Lower lobe of right lung (tissue), 2 donors: Measurements from ENCODE around the gene UBB. TPM values are rescaled to one million over a fixed set of nuclear protein-coding genes. Genes with fewer than 3 reads are reported as not detected.
A peak's percentile ranks its signal among the peaks of the same experiment; 100 is the strongest.

ENCODE experiments used
- ATAC-seq, 2 donors: fragments of 200-7000 bp; cut with Tn5 transposase; one replicate each; pipeline ENCODE4 v1.9.1; 2020 to 2022; ENCODE audit warnings: mild to moderate bottlenecking in 2 of 2, moderate library complexity in 2 of 2
- DNase-seq: peaks from one replicate; pipeline ENCODE4 v3.0.0-alpha.2; 2020
- H3K27ac ChIP-seq: fragments of 200-600 bp; one replicate; pipeline ENCODE4 v1.8.0; 2022
- H3K27me3 ChIP-seq: fragments of 200-600 bp; one replicate; pipeline ENCODE4 v1.8.0; 2022; ENCODE audit warnings: low read depth
- H3K36me3 ChIP-seq: fragments of 200-600 bp; one replicate; pipeline ENCODE4 v1.8.0; 2022; ENCODE audit warnings: mild to moderate bottlenecking
- H3K4me1 ChIP-seq: fragments of 200-600 bp; one replicate; pipeline ENCODE4 v1.8.0; 2022
- H3K4me3 ChIP-seq: fragments of 200-600 bp; one replicate; pipeline ENCODE4 v1.8.0; 2022; ENCODE audit warnings: mild to moderate bottlenecking
- H3K9me3 ChIP-seq: fragments of 200-600 bp; one replicate; pipeline ENCODE4 v1.8.0; 2022
- CTCF ChIP-seq: fragments of 200-600 bp; IDR thresholded peaks from one replicate; pipeline ENCODE4 v1.8.0; 2022; ENCODE audit warnings: antibody characterized with exemption, mild to moderate bottlenecking
- intact Hi-C: fragments of 100-400 bp; cut with DNase I; formaldehyde crosslinking; loops from one replicate; pipeline ENCODE4 v1.11.0; 2022
- total RNA-seq: library from RNA; stranded (reverse); fragmentation: NEBNext Ultra II Directional; extraction: Animal tissue kit (Norgen Biotek cat#: 25700); gene quantifications from one replicate; pipeline ENCODE4 v1.2.1, GENCODE V29; 2021
- donor health status: DM: no; HTN: yes; CAD: no; lungs with severe emphysema.

UBB gene
- total RNA-seq, 1 donor from 2014 or later = 1,803 TPM

- DNase-seq (no peak), ATAC-seq (no peak)
- peaks cover 15% of the 10 kb centered on the region for H3K4me1 ChIP-seq
- H3K4me3 ChIP-seq = no peak overlapping the region
- H3K27me3 ChIP-seq = no peaks in the 10 kb centered on the region
- no peak overlapping the region for H3K27ac ChIP-seq
- TF ChIP-seq CTCF = no peak
- no peaks in the 10 kb centered on the region for H3K9me3 ChIP-seq
- H3K36me3 ChIP-seq = no peaks in the 10 kb centered on the region
- intact Hi-C loops = no loop called here
These were observed 19.0 kb upstream of the UBB start for GRCh38 chr17:16361874-16362273.

- ATAC-seq (peak; percentile 89 to 91), DNase-seq (peak; percentile 78)
- TF ChIP-seq CTCF = peak; percentile 92
- peak overlapping the region; percentile 34 for H3K27ac ChIP-seq
- H3K4me1 ChIP-seq = peaks cover 15% of the 10 kb centered on the region
- H3K9me3 ChIP-seq = no peaks in the 10 kb centered on the region
- no peaks in the 10 kb centered on the region for H3K36me3 ChIP-seq
- H3K4me3 ChIP-seq = no peak overlapping the region
- intact Hi-C loops = no loop called here
- H3K27me3 ChIP-seq = no peaks in the 10 kb centered on the region
These were observed 16.9 kb upstream of the UBB start for GRCh38 chr17:16363749-16364536.

GRCh38 chr17:16364625-16365024 is 16.3 kb upstream of the UBB start:
- DNase-seq (no peak), ATAC-seq (no peak)
- no peak for TF ChIP-seq CTCF
- no peaks in the 10 kb centered on the region for H3K36me3 ChIP-seq
- peak overlapping the region; percentile 34 for H3K27ac ChIP-seq
- no peaks in the 10 kb centered on the region for H3K27me3 ChIP-seq
- no peak overlapping the region for H3K4me3 ChIP-seq
- intact Hi-C loops = no loop called here
- no peaks in the 10 kb centered on the region for H3K9me3 ChIP-seq
- peaks cover 15% of the 10 kb centered on the region for H3K4me1 ChIP-seq

- H3K4me3 ChIP-seq = no peak overlapping the region
- H3K27ac ChIP-seq = no peak overlapping the region
- H3K4me1 ChIP-seq = no peaks in the 10 kb centered on the region
- no peak for TF ChIP-seq CTCF
- no peaks in the 10 kb centered on the region for H3K36me3 ChIP-seq
- H3K9me3 ChIP-seq = no peaks in the 10 kb centered on the region
- intact Hi-C loops = no loop called here
- DNase-seq (no peak), ATAC-seq (no peak)
- H3K27me3 ChIP-seq = no peaks in the 10 kb centered on the region
These were observed 9.1 kb upstream of the UBB start for GRCh38 chr17:16371742-16372141.

- H3K4me3 ChIP-seq = peak overlapping the region; percentile 34
- ATAC-seq = peak; percentile 66 to 79
- H3K36me3 ChIP-seq = no peaks in the 10 kb centered on the region
- no peaks in the 10 kb centered on the region for H3K27me3 ChIP-seq
- intact Hi-C loops = no loop called here
- H3K4me1 ChIP-seq = no peaks in the 10 kb centered on the region
- TF ChIP-seq CTCF = no peak
- no peak for DNase-seq
- H3K27ac ChIP-seq = peak overlapping the region; percentile 22
- H3K9me3 ChIP-seq = no peaks in the 10 kb centered on the region
These were observed 6.5 kb upstream of the UBB start for GRCh38 chr17:16374146-16374938.
